Measurements from ENCODE around the gene GREB1L. TPM values are rescaled to one million over a fixed set of nuclear protein-coding genes. Genes with fewer than 3 reads are reported as not detected.

Gene GREB1L
- polyA plus RNA-seq, 1 of the 3 experiments (the other 2 are of a cell fraction): under 0.01 TPM

DNA sequence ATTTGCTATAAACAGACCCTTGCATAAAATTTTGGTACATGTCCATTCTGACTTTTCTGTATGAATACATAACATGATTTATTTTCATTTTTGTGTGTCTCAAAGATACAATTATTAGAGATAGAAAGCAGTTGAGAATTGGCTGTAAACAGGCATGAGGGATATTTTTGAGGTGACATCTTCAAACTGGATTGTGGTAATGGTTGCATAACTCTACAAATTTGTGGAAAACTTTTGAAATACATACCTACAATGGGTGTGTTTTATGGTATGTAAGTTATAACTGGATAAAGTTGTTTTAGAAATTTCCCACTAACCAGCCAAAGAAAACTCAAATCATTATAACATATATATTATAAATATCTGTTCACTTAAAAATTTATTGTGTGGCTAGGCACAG, 39.6 kb downstream of the GREB1L start (continued):
- no peak for TF ChIP-seq GATA2 (CRISPR knock-in tag; IDR thresholded peaks at IDR 0.05)

- H2AFZ ChIP-seq (ENCODE audit: low read depth): no peak overlapping the region
- ChIA-PET CTCF (no interaction called here), POLR2A (no interaction called here)
- H4K20me1 ChIP-seq (ENCODE audit: insufficient read depth): no peaks in the 10 kb centered on the region
- no peaks in the 10 kb centered on the region for H3K4me1 ChIP-seq (ENCODE audit: control insufficient read depth in 1 of 2, insufficient read depth in 2 of 2, low read depth in 1 of 2, low read length in 1 of 2)
- H3K27ac ChIP-seq (ENCODE audit: low read depth in 2 of 2, low read length in 1 of 2): no peak overlapping the region
- TF ChIP-seq JUND (IDR thresholded peaks at IDR 0.05) (no peak), GABPA (IDR thresholded peaks at IDR 0.05; ENCODE audit: low read depth) (no peak), SMC3 (IDR thresholded peaks at IDR 0.05; ENCODE audit: low read depth, low read length) (no peak)
- TF ChIP-seq, protein P1, sequence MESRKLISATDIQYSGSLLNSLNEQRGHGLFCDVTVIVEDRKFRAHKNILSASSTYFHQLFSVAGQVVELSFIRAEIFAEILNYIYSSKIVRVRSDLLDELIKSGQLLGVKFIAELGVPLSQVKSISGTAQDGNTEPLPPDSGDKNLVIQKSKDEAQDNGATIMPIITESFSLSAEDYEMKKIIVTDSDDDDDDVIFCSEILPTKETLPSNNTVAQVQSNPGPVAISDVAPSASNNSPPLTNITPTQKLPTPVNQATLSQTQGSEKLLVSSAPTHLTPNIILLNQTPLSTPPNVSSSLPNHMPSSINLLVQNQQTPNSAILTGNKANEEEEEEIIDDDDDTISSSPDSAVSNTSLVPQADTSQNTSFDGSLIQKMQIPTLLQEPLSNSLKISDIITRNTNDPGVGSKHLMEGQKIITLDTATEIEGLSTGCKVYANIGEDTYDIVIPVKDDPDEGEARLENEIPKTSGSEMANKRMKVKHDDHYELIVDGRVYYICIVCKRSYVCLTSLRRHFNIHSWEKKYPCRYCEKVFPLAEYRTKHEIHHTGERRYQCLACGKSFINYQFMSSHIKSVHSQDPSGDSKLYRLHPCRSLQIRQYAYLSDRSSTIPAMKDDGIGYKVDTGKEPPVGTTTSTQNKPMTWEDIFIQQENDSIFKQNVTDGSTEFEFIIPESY (IDR thresholded peaks at IDR 0.05; ENCODE audit: borderline replicate concordance, low read depth): no peak
- TF ChIP-seq, protein P2, sequence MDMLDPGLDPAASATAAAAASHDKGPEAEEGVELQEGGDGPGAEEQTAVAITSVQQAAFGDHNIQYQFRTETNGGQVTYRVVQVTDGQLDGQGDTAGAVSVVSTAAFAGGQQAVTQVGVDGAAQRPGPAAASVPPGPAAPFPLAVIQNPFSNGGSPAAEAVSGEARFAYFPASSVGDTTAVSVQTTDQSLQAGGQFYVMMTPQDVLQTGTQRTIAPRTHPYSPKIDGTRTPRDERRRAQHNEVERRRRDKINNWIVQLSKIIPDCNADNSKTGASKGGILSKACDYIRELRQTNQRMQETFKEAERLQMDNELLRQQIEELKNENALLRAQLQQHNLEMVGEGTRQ (IDR thresholded peaks at IDR 0.05; ENCODE audit: borderline replicate concordance, low read depth, low read length): no peak
- no peaks in the 10 kb centered on the region for H3K9me3 ChIP-seq
- no peak overlapping the region for H3K4me2 ChIP-seq
- 4% methylated on average over 3 of the region's 3 CpGs for WGBS (ENCODE audit: low lambda C conversion rate)
- peaks cover 5% of the 10 kb centered on the region; the same call in 1 of the 2 replicates for H3K27me3 ChIP-seq (ENCODE audit: insufficient read depth)
- DNase-seq: no peak
- no peaks in the 10 kb centered on the region for H3K9me2 ChIP-seq
- no peak overlapping the region for H3K4me3 ChIP-seq (ENCODE audit: low read depth in 2 of 2, low read length in 1 of 2)
- H3K9ac ChIP-seq: no peak overlapping the region
- no peaks in the 10 kb centered on the region for H3K36me3 ChIP-seq (replicated peaks in 1 of 2; ENCODE audit: control insufficient read depth in 1 of 2, insufficient read depth in 2 of 2, low read length in 1 of 2)
- no peaks in the 10 kb centered on the region for H3K79me2 ChIP-seq (ENCODE audit: insufficient read depth)
- no peaks in the 10 kb centered on the region for H3F3A ChIP-seq (replicated peaks; ENCODE audit: insufficient read depth)
These were observed 42.5 kb downstream of the GREB1L start for GRCh38 chr18:21284540-21284939.

DNA sequence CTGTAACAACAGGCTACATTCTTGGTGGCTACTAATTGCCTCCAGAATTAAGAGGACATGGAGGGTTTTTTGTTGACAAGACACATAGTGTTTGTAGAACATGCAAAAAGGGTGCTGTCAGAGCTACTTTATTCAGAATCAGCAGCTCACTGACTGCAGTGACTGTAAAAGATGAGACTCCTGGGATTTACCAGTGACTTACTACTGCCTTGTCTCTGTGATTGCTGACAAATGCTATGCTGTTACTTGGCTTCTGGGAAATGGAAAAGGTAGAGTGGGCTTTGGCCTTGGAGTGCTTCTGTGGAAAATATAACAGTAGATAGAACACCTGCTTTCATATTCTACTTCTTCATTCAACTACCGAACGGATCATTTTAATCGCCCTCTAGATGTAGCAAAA, 47.8 kb downstream of the GREB1L start:
- 41% methylated on average over 3 of the region's 3 CpGs for WGBS (ENCODE audit: low lambda C conversion rate)

More for the DNA sequence above, 47.8 kb downstream of the GREB1L start:
- peaks cover 9% of the 10 kb centered on the region; the same call in 1 of the 2 replicates for H3K27me3 ChIP-seq (ENCODE audit: insufficient read depth)
- no peaks in the 10 kb centered on the region for H3K9me2 ChIP-seq
- no peak overlapping the region for H3K4me3 ChIP-seq (ENCODE audit: low read depth in 2 of 2, low read length in 1 of 2)
- H3K9ac ChIP-seq: no peak overlapping the region
- no peaks in the 10 kb centered on the region for H3K4me1 ChIP-seq (ENCODE audit: control insufficient read depth in 1 of 2, insufficient read depth in 2 of 2, low read depth in 1 of 2, low read length in 1 of 2)
- H3K4me2 ChIP-seq: no peak overlapping the region
- H3K9me3 ChIP-seq: no peaks in the 10 kb centered on the region
- ChIA-PET POLR2A (no interaction called here), CTCF (no interaction called here)
- H3F3A ChIP-seq (replicated peaks; ENCODE audit: insufficient read depth): no peaks in the 10 kb centered on the region
- H3K79me2 ChIP-seq (ENCODE audit: insufficient read depth): no peaks in the 10 kb centered on the region
- no peaks in the 10 kb centered on the region for H3K36me3 ChIP-seq (replicated peaks in 1 of 2; ENCODE audit: control insufficient read depth in 1 of 2, insufficient read depth in 2 of 2, low read length in 1 of 2)
- no peak overlapping the region for H2AFZ ChIP-seq (ENCODE audit: low read depth)
- DNase-seq: no peak
- no peak overlapping the region for H3K27ac ChIP-seq (ENCODE audit: low read depth in 2 of 2, low read length in 1 of 2)
- TF ChIP-seq GATA2 (CRISPR knock-in tag; IDR thresholded peaks at IDR 0.05) (no peak), RAD21 (IDR thresholded peaks at IDR 0.05; ENCODE audit: low read length) (no peak), REST (IDR thresholded peaks at IDR 0.05; ENCODE audit: low read depth, low read length) (no peak), SIN3A (IDR thresholded peaks at IDR 0.05; ENCODE audit: borderline replicate concordance, low read depth, low read length) (no peak)
- H4K20me1 ChIP-seq (ENCODE audit: insufficient read depth): no peaks in the 10 kb centered on the region

Measured in SK-N-SH (cell line).